C4-2B (cell line): Measurements from ENCODE around the gene CADPS2.
"Not testable (repeated sequence)": the region's sequence is repeated elsewhere in the genome, so short reads cannot be mapped to it uniquely, and the experiment has no call there.

ENCODE experiments used
- H3K27ac ChIP-seq: fragments of 450-650 bp; 2 replicates; pipeline ENCODE4 v1.5.1; 2017
- ZFX ChIP-seq: fragments of 450-650 bp; IDR thresholded peaks from 2 replicates; pipeline ENCODE4 v1.6.1; 2017
- TF ChIP-seq, protein P1 (sequence below): fragments of 450-650 bp; conservative IDR thresholded peaks from 2 replicates; pipeline ENCODE4 v1.5.1; 2017; ENCODE audit warnings: mild to moderate bottlenecking

CADPS2 gene

DNA sequence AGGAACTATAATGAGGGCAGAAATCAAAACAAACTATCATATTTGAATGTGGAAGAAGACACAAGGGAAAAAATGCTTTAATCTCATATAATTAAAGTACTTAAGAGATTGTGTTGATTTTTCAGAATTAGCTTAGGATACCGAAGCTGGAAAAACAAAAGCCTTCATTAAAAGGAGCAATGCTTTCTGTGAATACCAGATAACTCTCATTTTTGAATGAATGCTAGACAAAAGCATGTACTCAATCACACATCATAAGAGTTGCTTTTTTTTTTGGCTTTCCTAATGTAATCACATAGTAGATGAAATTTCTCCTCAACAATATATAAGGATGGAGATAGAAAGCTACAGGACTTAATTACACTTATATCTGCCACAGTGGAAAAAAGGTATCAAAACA lies 43.3 kb downstream of the CADPS2 start:
- TF ChIP-seq, protein P1, sequence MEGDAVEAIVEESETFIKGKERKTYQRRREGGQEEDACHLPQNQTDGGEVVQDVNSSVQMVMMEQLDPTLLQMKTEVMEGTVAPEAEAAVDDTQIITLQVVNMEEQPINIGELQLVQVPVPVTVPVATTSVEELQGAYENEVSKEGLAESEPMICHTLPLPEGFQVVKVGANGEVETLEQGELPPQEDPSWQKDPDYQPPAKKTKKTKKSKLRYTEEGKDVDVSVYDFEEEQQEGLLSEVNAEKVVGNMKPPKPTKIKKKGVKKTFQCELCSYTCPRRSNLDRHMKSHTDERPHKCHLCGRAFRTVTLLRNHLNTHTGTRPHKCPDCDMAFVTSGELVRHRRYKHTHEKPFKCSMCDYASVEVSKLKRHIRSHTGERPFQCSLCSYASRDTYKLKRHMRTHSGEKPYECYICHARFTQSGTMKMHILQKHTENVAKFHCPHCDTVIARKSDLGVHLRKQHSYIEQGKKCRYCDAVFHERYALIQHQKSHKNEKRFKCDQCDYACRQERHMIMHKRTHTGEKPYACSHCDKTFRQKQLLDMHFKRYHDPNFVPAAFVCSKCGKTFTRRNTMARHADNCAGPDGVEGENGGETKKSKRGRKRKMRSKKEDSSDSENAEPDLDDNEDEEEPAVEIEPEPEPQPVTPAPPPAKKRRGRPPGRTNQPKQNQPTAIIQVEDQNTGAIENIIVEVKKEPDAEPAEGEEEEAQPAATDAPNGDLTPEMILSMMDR: no peak
- TF ChIP-seq ZFX: no peak
- H3K27ac ChIP-seq: no peak overlapping the region

DNA sequence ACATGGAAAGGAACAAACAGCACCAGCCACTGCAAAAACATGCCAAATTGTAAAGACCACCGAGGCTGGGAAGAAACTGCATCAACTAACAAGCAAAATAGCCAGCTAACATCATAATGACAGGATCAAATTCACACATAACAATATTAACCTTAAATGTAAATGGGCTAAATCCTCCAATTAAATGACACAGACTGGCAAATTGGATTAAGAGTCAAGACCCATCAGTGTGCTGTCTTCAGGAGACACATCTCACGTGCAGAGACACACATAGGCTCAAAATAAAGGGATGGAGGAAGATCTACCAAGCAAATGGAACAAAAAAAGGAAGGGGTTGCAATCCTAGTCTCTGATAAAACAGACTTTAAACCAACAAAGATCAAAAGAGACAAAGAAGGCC lies 50.0 kb downstream of the CADPS2 start:
- H3K27ac ChIP-seq: not testable (repeated sequence)

GRCh38 chr7:122834571-122834942 lies 51.7 kb downstream of the CADPS2 start:
- H3K27ac ChIP-seq: peak overlapping the region; percentile 75

GRCh38 chr7:122833888-122834570 lies 52.2 kb downstream of the CADPS2 start:
- TF ChIP-seq, protein P1: no peak
- TF ChIP-seq ZFX: no peak
- peak overlapping the region; percentile 75 for H3K27ac ChIP-seq

GRCh38 chr7:122831436-122831835 lies 54.8 kb downstream of the CADPS2 start:
- no peak overlapping the region for H3K27ac ChIP-seq
- TF ChIP-seq ZFX: no peak
- TF ChIP-seq, protein P1: no peak

DNA sequence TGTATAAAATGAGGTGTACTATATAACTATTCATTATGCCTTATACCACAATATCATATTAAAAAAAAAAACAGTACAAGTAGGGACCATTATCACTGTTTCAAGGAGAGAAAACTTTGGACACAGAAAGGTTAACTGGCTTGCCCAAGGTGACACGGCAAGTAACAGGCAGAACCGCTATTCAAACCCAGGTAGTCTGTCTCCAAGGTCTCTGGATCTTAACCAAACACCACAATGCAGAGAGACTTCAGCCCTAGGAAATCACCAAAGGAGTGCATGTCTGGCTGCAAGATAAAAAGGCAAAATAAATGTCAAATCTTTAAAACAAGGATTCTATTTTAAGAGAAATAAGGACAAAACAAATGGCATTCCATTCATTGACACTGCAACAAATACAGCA lies 56.3 kb downstream of the CADPS2 start:
- H3K27ac ChIP-seq: no peak overlapping the region
- no peak for TF ChIP-seq ZFX
- TF ChIP-seq, protein P1: no peak

GRCh38 chr7:122827763-122828162 lies 58.5 kb downstream of the CADPS2 start:
- no peak overlapping the region for H3K27ac ChIP-seq
- TF ChIP-seq, protein P1: no peak
- no peak for TF ChIP-seq ZFX

- no peak overlapping the region for H3K27ac ChIP-seq
- TF ChIP-seq, protein P1: no peak
- TF ChIP-seq ZFX: no peak
Measured at GRCh38 chr7:122813845-122814244, 72.4 kb downstream of the CADPS2 start.
